ENCODE measurements around the gene OARD1. TPM values are rescaled to one million over a fixed set of nuclear protein-coding genes. Genes with fewer than 3 reads are reported as not detected.

The OARD1 gene
- total RNA-seq, 1 experiment from 2014 or later: 30.8 TPM

- peaks cover 62% of the 10 kb centered on the region for H3K36me3 ChIP-seq
- no peak for DNase-seq
These were observed 10.9 kb upstream of the OARD1 start for GRCh38 chr6:41083072-41083471.

GRCh38 chr6:41080621-41081020 lies 8.5 kb upstream of the OARD1 start:
- H3K9me3 ChIP-seq (replicated peaks): no peaks in the 10 kb centered on the region
- no peak for DNase-seq
- no peak overlapping the region for H3K4me3 ChIP-seq
- H3K36me3 ChIP-seq: peaks cover 39% of the 10 kb centered on the region
- H3K27ac ChIP-seq: no peak overlapping the region
- H3K27me3 ChIP-seq: no peaks in the 10 kb centered on the region
- H3K4me1 ChIP-seq: no peaks in the 10 kb centered on the region

More at GRCh38 chr6:41083072-41083471, 10.9 kb upstream of the OARD1 start:
- Histone ChIP-seq H3K27ac (no peak overlapping the region), H3K27me3 (no peaks in the 10 kb centered on the region), H3K9me3 (replicated peaks) (no peaks in the 10 kb centered on the region), H3K4me3 (no peak overlapping the region), H3K4me1 (no peaks in the 10 kb centered on the region)

- H3K9me3 ChIP-seq (replicated peaks): no peaks in the 10 kb centered on the region
- H3K27me3 ChIP-seq: no peaks in the 10 kb centered on the region
- peaks cover 32% of the 10 kb centered on the region for H3K36me3 ChIP-seq
- H3K4me1 ChIP-seq: peaks cover 4% of the 10 kb centered on the region; the same call in 1 of the 2 replicates
- DNase-seq: no peak
- no peak overlapping the region for H3K4me3 ChIP-seq
- no peak overlapping the region for H3K27ac ChIP-seq
These were observed 6.9 kb upstream of the OARD1 start for GRCh38 chr6:41079080-41079479.

- Histone ChIP-seq H3K27me3 (no peaks in the 10 kb centered on the region), H3K27ac (no peak overlapping the region), H3K4me1 (peaks cover 4% of the 10 kb centered on the region; the same call in 1 of the 2 replicates), H3K9me3 (replicated peaks) (no peaks in the 10 kb centered on the region), H3K4me3 (no peak overlapping the region), H3K36me3 (peaks cover 25% of the 10 kb centered on the region)
- no peak for DNase-seq
These were observed 5.9 kb upstream of the OARD1 start for GRCh38 chr6:41078101-41078500.

GRCh38 chr6:41077536-41077935 lies 5.4 kb upstream of the OARD1 start:
- H3K27me3 ChIP-seq: no peaks in the 10 kb centered on the region
- DNase-seq: no peak
- H3K4me3 ChIP-seq: no peak overlapping the region
- no peaks in the 10 kb centered on the region for H3K9me3 ChIP-seq (replicated peaks)
- H3K36me3 ChIP-seq: peaks cover 23% of the 10 kb centered on the region
- no peak overlapping the region for H3K27ac ChIP-seq
- peaks cover 4% of the 10 kb centered on the region; the same call in 1 of the 2 replicates for H3K4me1 ChIP-seq

- Histone ChIP-seq H3K4me1 (peaks cover 4% of the 10 kb centered on the region; the same call in 1 of the 2 replicates), H3K27me3 (no peaks in the 10 kb centered on the region), H3K9me3 (replicated peaks) (no peaks in the 10 kb centered on the region), H3K27ac (no peak overlapping the region), H3K4me3 (no peak overlapping the region), H3K36me3 (peaks cover 22% of the 10 kb centered on the region)
- DNase-seq: no peak
These were observed 3.8 kb upstream of the OARD1 start for GRCh38 chr6:41075651-41076626.

GRCh38 chr6:41074692-41075436 lies 2.7 kb upstream of the OARD1 start:
- H3K36me3 ChIP-seq: peaks cover 12% of the 10 kb centered on the region
- peak overlapping the region; percentile 96 for H3K4me3 ChIP-seq
- no peak overlapping the region; the same call in 1 of the 2 replicates for H3K27ac ChIP-seq
- H3K27me3 ChIP-seq: no peaks in the 10 kb centered on the region
- H3K9me3 ChIP-seq (replicated peaks): no peaks in the 10 kb centered on the region
- peaks cover 4% of the 10 kb centered on the region; the same call in 1 of the 2 replicates for H3K4me1 ChIP-seq
- no peak for DNase-seq

- Histone ChIP-seq H3K27ac (peak overlapping the region; percentile 87), H3K9me3 (replicated peaks) (no peaks in the 10 kb centered on the region), H3K27me3 (no peaks in the 10 kb centered on the region), H3K4me1 (peaks cover 4% of the 10 kb centered on the region; the same call in 1 of the 2 replicates), H3K36me3 (peaks cover 5% of the 10 kb centered on the region; the same call in 1 of the 2 replicates), H3K4me3 (peak overlapping the region; percentile 96)
- peak in 1 of 2 experiments; percentile 49 for DNase-seq
These were observed 2.0 kb upstream of the OARD1 start for GRCh38 chr6:41073968-41074691.

- Histone ChIP-seq H3K36me3 (no peaks in the 10 kb centered on the region), H3K4me3 (peak overlapping the region; percentile 96), H3K4me1 (peaks cover 4% of the 10 kb centered on the region; the same call in 1 of the 2 replicates), H3K9me3 (replicated peaks) (no peaks in the 10 kb centered on the region), H3K27ac (peak overlapping the region; percentile 87), H3K27me3 (no peaks in the 10 kb centered on the region)
- DNase-seq: peak; percentile 83 to 85
These were observed 1.2 kb upstream of the OARD1 start for GRCh38 chr6:41073203-41073967.

- Histone ChIP-seq H3K9me3 (replicated peaks) (no peaks in the 10 kb centered on the region), H3K27ac (peak within 1 kb of the TSS; percentile 87), H3K27me3 (no peaks in the 10 kb centered on the region), H3K36me3 (no peaks in the 10 kb centered on the region), H3K4me3 (peak within 1 kb of the TSS; percentile 96), H3K4me1 (peaks cover 4% of the 10 kb centered on the region; the same call in 1 of the 2 replicates)
- no peak for DNase-seq
These were observed 663 bp upstream of the OARD1 start, which contains the start of gene NFYA for GRCh38 chr6:41072836-41073202. Gene NFYA, plus strand, starts transcription at chr6:41072974. Its CDS starts 6,116 bp downstream, at chr6:41079090.

GRCh38 chr6:41071501-41071922 lies 644 bp downstream of the OARD1 start:
- H3K36me3 ChIP-seq: peaks cover 3% of the 10 kb centered on the region; the same call in 1 of the 2 replicates
- H3K4me3 ChIP-seq: peak overlapping the region; percentile 96
- H3K4me1 ChIP-seq: peaks cover 4% of the 10 kb centered on the region; the same call in 1 of the 2 replicates
- no peaks in the 10 kb centered on the region for H3K9me3 ChIP-seq (replicated peaks)
- no peak for DNase-seq
- no peaks in the 10 kb centered on the region for H3K27me3 ChIP-seq
- peak overlapping the region; percentile 87 for H3K27ac ChIP-seq

- Histone ChIP-seq H3K36me3 (peaks cover 10% of the 10 kb centered on the region), H3K9me3 (replicated peaks) (no peaks in the 10 kb centered on the region), H3K4me1 (peaks cover 6% of the 10 kb centered on the region; the same call in 1 of the 2 replicates), H3K27me3 (no peaks in the 10 kb centered on the region), H3K4me3 (no peak overlapping the region), H3K27ac (no peak overlapping the region)
- peak; percentile 65 to 86 for DNase-seq
These were observed 5.3 kb downstream of the OARD1 start for GRCh38 chr6:41066867-41067304.

GRCh38 chr6:41065550-41066026 lies 6.6 kb downstream of the OARD1 start:
- Histone ChIP-seq H3K4me1 (peaks cover 6% of the 10 kb centered on the region; the same call in 1 of the 2 replicates), H3K27ac (no peak overlapping the region), H3K4me3 (no peak overlapping the region), H3K27me3 (no peaks in the 10 kb centered on the region), H3K9me3 (replicated peaks) (no peaks in the 10 kb centered on the region), H3K36me3 (peaks cover 14% of the 10 kb centered on the region)
- no peak for DNase-seq

Measured in SJCRH30 (cell line).